ENCODE data around the gene SLC6A16.
"Not testable (repeated sequence)": the region's sequence is repeated elsewhere in the genome, so short reads cannot be mapped to it uniquely, and the experiment has no call there.

The SLC6A16 gene

DNA sequence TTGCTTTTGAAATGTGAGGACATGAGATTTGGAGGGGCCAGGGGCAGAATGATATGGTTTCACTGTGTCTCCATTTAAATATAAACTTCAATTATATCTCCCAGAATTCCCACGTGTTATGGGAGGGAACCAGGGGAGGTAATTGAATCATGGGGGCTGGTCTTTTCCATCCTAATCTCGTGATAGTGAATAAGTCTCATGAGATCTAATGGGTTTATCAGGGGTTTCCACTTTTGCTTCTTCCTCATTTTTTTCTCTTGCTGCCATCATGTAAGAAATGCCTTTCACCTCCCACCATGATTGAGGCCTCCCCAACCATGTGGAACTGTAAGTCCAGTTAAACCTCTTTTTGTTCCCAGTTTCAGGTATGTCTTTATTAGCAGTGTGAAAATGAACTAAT, 35.7 kb downstream of the SLC6A16 start:
- not testable (repeated sequence) for H3K9me3 ChIP-seq (ENCODE audit: control insufficient read depth, low read length); H3K4me3 ChIP-seq (ENCODE audit: low read length); H3K9ac ChIP-seq (ENCODE audit: low read length); H3K36me3 ChIP-seq (ENCODE audit: control insufficient read depth, insufficient read depth, low read length, severe bottlenecking); H3K4me1 ChIP-seq (ENCODE audit: control insufficient read depth, insufficient read depth, low read length); DNase-seq (ENCODE audit: low read depth)
- H3K27me3 ChIP-seq (replicated peaks; ENCODE audit: control insufficient read depth, insufficient read depth, low read length), result peaks cover 14% of the 10 kb centered on the region

DNA sequence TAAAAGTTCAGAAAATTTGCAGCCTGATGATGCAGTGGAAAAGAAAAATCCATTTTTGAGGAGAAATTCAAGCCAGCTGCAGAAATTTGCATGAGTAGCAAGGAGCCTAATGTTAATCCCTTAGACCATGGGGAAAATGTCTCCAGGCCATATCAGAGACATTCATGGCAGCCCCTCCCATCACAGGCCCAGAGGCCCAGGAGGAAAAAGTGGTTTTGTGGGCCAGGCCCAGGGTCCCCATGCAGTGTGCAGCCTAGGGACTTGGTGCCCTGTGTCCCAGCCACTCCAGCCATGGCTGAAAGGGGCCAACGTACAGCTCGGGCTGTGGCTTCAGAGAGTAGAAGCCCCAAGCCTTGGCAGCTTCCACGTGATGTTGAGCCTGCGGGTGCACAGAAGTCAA, 36.8 kb downstream of the SLC6A16 start:
- H3K9ac ChIP-seq (ENCODE audit: low read length), result not testable (repeated sequence)

DNA sequence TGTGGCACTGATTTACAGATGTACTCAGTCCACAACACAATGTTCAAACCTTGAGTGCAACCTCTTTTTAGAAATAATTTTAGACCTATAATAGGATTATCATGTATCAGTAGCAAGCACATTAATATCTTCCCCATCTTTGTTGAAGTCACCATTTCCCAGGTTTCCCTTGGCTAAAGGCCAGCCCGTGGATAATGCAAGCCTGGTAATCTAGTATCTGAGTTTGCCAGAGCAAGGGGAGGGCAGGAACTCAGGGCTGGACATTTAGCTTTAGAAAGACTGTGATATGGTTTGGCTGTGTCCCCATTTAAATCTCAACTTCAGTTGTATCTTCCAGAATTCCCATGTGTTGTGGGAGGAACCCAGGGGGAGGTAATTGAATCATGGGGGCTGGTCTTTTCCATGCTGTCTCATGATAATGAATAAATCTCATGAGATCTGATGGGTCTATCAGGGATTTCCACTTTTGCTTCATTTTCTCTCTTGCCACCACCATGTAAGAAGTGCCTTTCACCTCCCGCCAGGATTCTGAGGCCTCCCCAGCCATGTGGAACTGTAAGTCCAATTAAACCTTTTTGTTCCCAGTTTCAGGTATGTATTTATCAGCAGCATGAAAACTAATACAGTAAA, 37.7 kb downstream of the SLC6A16 start:
- H3K9ac ChIP-seq (ENCODE audit: low read length), result no peak overlapping the region
- H3K27me3 ChIP-seq (replicated peaks; ENCODE audit: control insufficient read depth, insufficient read depth, low read length), result peaks cover 19% of the 10 kb centered on the region
- H3K36me3 ChIP-seq (ENCODE audit: control insufficient read depth, insufficient read depth, low read length, severe bottlenecking), result no peaks in the 10 kb centered on the region
- H3K4me1 ChIP-seq (ENCODE audit: control insufficient read depth, insufficient read depth, low read length), result no peaks in the 10 kb centered on the region
- peaks cover 3% of the 10 kb centered on the region for H3K9me3 ChIP-seq (ENCODE audit: control insufficient read depth, low read length)
- no peak overlapping the region for H3K4me3 ChIP-seq (ENCODE audit: low read length)
- DNase-seq (ENCODE audit: low read depth), result no peak

More for the DNA sequence above, 36.8 kb downstream of the SLC6A16 start:
- H3K36me3 ChIP-seq (ENCODE audit: control insufficient read depth, insufficient read depth, low read length, severe bottlenecking); H3K4me3 ChIP-seq (ENCODE audit: low read length); DNase-seq (ENCODE audit: low read depth); H3K4me1 ChIP-seq (ENCODE audit: control insufficient read depth, insufficient read depth, low read length); H3K9me3 ChIP-seq (ENCODE audit: control insufficient read depth, low read length): not testable (repeated sequence)
- H3K27me3 ChIP-seq (replicated peaks; ENCODE audit: control insufficient read depth, insufficient read depth, low read length), result peaks cover 14% of the 10 kb centered on the region

GRCh38 chr19:49282184-49282583, 42.8 kb downstream of the SLC6A16 start:
- Histone ChIP-seq H3K9me3 (ENCODE audit: control insufficient read depth, low read length) (no peaks in the 10 kb centered on the region), H3K9ac (ENCODE audit: low read length) (no peak overlapping the region), H3K36me3 (ENCODE audit: control insufficient read depth, insufficient read depth, low read length, severe bottlenecking) (no peaks in the 10 kb centered on the region), H3K4me1 (ENCODE audit: control insufficient read depth, insufficient read depth, low read length) (no peaks in the 10 kb centered on the region), H3K27me3 (replicated peaks; ENCODE audit: control insufficient read depth, insufficient read depth, low read length) (peaks cover 28% of the 10 kb centered on the region), H3K4me3 (ENCODE audit: low read length) (no peak overlapping the region)
- DNase-seq (ENCODE audit: low read depth), result no peak

DNA sequence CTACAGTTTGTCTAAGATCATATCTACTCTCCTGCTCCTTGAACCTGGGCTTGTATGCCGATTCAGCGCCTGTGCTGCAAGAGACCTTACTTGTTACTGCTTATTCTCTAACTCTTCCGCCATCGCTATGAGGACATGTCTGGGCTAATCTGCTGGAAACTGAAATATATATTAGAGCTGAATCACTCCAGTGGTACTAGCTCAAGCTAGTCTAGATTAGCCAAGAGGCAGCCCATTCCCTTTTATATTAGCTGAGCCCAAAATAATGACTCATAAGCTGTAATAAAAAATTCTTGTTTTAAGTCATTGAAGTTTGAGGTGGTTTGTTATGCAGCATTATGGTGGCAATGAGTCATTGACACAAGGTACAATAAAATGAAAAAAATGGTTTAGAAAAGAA, 52.8 kb downstream of the SLC6A16 start:
- no peak for DNase-seq (ENCODE audit: low read depth)
- Histone ChIP-seq H3K4me1 (ENCODE audit: control insufficient read depth, insufficient read depth, low read length) (no peaks in the 10 kb centered on the region), H3K36me3 (ENCODE audit: control insufficient read depth, insufficient read depth, low read length, severe bottlenecking) (no peaks in the 10 kb centered on the region), H3K27me3 (replicated peaks; ENCODE audit: control insufficient read depth, insufficient read depth, low read length) (peaks cover 4% of the 10 kb centered on the region), H3K4me3 (ENCODE audit: low read length) (no peak overlapping the region), H3K9me3 (ENCODE audit: control insufficient read depth, low read length) (peaks cover 3% of the 10 kb centered on the region), H3K9ac (ENCODE audit: low read length) (no peak overlapping the region)

- H3K9ac ChIP-seq (ENCODE audit: low read length), result no peak overlapping the region
- H3K4me1 ChIP-seq (ENCODE audit: control insufficient read depth, insufficient read depth, low read length), result no peaks in the 10 kb centered on the region
- no peaks in the 10 kb centered on the region for H3K36me3 ChIP-seq (ENCODE audit: control insufficient read depth, insufficient read depth, low read length, severe bottlenecking)
- no peak for DNase-seq (ENCODE audit: low read depth)
- no peak overlapping the region for H3K4me3 ChIP-seq (ENCODE audit: low read length)
- peaks cover 3% of the 10 kb centered on the region for H3K9me3 ChIP-seq (ENCODE audit: control insufficient read depth, low read length)
- peaks cover 4% of the 10 kb centered on the region for H3K27me3 ChIP-seq (replicated peaks; ENCODE audit: control insufficient read depth, insufficient read depth, low read length)
Measured at GRCh38 chr19:49271080-49271753, 53.8 kb downstream of the SLC6A16 start.

GRCh38 chr19:49266409-49266808, 58.6 kb downstream of the SLC6A16 start:
- H3K9ac ChIP-seq (ENCODE audit: low read length); H3K4me1 ChIP-seq (ENCODE audit: control insufficient read depth, insufficient read depth, low read length); H3K36me3 ChIP-seq (ENCODE audit: control insufficient read depth, insufficient read depth, low read length, severe bottlenecking); H3K27me3 ChIP-seq (replicated peaks; ENCODE audit: control insufficient read depth, insufficient read depth, low read length); H3K4me3 ChIP-seq (ENCODE audit: low read length): not testable (repeated sequence)
- peaks cover 12% of the 10 kb centered on the region for H3K9me3 ChIP-seq (ENCODE audit: control insufficient read depth, low read length)
- DNase-seq (ENCODE audit: low read depth), result peak; percentile 50

- Histone ChIP-seq H3K9me3 (ENCODE audit: control insufficient read depth, low read length) (peaks cover 11% of the 10 kb centered on the region), H3K4me3 (ENCODE audit: low read length) (no peak overlapping the region), H3K9ac (ENCODE audit: low read length) (no peak overlapping the region), H3K36me3 (ENCODE audit: control insufficient read depth, insufficient read depth, low read length, severe bottlenecking) (no peaks in the 10 kb centered on the region), H3K27me3 (replicated peaks; ENCODE audit: control insufficient read depth, insufficient read depth, low read length) (no peaks in the 10 kb centered on the region), H3K4me1 (ENCODE audit: control insufficient read depth, insufficient read depth, low read length) (no peaks in the 10 kb centered on the region)
- no peak for DNase-seq (ENCODE audit: low read depth)
Measured at GRCh38 chr19:49264258-49264657, 60.7 kb downstream of the SLC6A16 start.

- no peaks in the 10 kb centered on the region for H3K27me3 ChIP-seq (replicated peaks; ENCODE audit: control insufficient read depth, insufficient read depth, low read length)
- no peaks in the 10 kb centered on the region for H3K4me1 ChIP-seq (ENCODE audit: control insufficient read depth, insufficient read depth, low read length)
- no peak overlapping the region for H3K9ac ChIP-seq (ENCODE audit: low read length)
- no peak overlapping the region for H3K4me3 ChIP-seq (ENCODE audit: low read length)
- DNase-seq (ENCODE audit: low read depth), result no peak
- no peaks in the 10 kb centered on the region for H3K36me3 ChIP-seq (ENCODE audit: control insufficient read depth, insufficient read depth, low read length, severe bottlenecking)
- H3K9me3 ChIP-seq (ENCODE audit: control insufficient read depth, low read length), result peaks cover 25% of the 10 kb centered on the region
Measured at GRCh38 chr19:49261602-49262001, 63.4 kb downstream of the SLC6A16 start.

- Histone ChIP-seq H3K4me1 (ENCODE audit: control insufficient read depth, insufficient read depth, low read length) (no peaks in the 10 kb centered on the region), H3K9ac (ENCODE audit: low read length) (no peak overlapping the region), H3K4me3 (ENCODE audit: low read length) (no peak overlapping the region), H3K36me3 (ENCODE audit: control insufficient read depth, insufficient read depth, low read length, severe bottlenecking) (no peaks in the 10 kb centered on the region), H3K9me3 (ENCODE audit: control insufficient read depth, low read length) (peaks cover 16% of the 10 kb centered on the region), H3K27me3 (replicated peaks; ENCODE audit: control insufficient read depth, insufficient read depth, low read length) (no peaks in the 10 kb centered on the region)
- DNase-seq (ENCODE audit: low read depth), result no peak
Measured at GRCh38 chr19:49256691-49257090, 68.3 kb downstream of the SLC6A16 start.

DNA sequence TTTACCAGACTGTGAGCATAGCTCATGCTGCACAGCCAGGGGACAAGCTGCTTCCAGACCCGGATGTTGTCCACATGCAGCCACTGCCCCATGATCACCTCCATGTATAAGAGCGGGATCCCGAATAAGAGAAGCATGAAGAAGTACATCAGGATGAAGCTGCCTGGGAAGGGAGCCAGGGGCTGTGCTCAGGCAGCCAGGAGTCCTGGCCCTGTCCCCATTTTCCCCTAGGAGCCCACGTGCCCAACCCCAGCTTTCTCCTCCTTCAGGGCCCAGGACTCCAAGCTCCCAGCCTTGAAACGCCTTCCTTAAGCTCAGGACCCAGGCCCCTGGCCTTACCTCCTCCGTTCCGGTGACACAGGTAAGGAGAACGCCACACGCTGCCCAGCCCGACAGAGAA, 69.3 kb downstream of the SLC6A16 start:
- DNase-seq (ENCODE audit: low read depth), result no peak
- Histone ChIP-seq H3K27me3 (replicated peaks; ENCODE audit: control insufficient read depth, insufficient read depth, low read length) (no peaks in the 10 kb centered on the region), H3K4me3 (ENCODE audit: low read length) (no peak overlapping the region), H3K36me3 (ENCODE audit: control insufficient read depth, insufficient read depth, low read length, severe bottlenecking) (no peaks in the 10 kb centered on the region), H3K4me1 (ENCODE audit: control insufficient read depth, insufficient read depth, low read length) (no peaks in the 10 kb centered on the region), H3K9ac (ENCODE audit: low read length) (no peak overlapping the region), H3K9me3 (ENCODE audit: control insufficient read depth, low read length) (peaks cover 16% of the 10 kb centered on the region)

- DNase-seq (ENCODE audit: low read depth), result no peak
- Histone ChIP-seq H3K9me3 (ENCODE audit: control insufficient read depth, low read length) (no peaks in the 10 kb centered on the region), H3K4me3 (ENCODE audit: low read length) (no peak overlapping the region), H3K36me3 (ENCODE audit: control insufficient read depth, insufficient read depth, low read length, severe bottlenecking) (no peaks in the 10 kb centered on the region), H3K4me1 (ENCODE audit: control insufficient read depth, insufficient read depth, low read length) (no peaks in the 10 kb centered on the region), H3K27me3 (replicated peaks; ENCODE audit: control insufficient read depth, insufficient read depth, low read length) (no peaks in the 10 kb centered on the region), H3K9ac (ENCODE audit: low read length) (no peak overlapping the region)
Measured at GRCh38 chr19:49249933-49250332, 75.1 kb downstream of the SLC6A16 start.

Data from adipocyte (in vitro differentiated cells).